HG03045 (cell line): ENCODE data around the gene TTC7B.
"Not testable (repeated sequence)": the region's sequence is repeated elsewhere in the genome, so short reads cannot be mapped to it uniquely, and the experiment has no call there.

Experiments used
- ATAC-seq: cut with Tn5 transposase; IDR thresholded peaks from one replicate; pipeline ENCODE4 v1.9.1; 2021; ENCODE audit warnings: mild to moderate bottlenecking, moderate library complexity; ENCODE audit not compliant: unreplicated experiment

Gene TTC7B

GRCh38 chr14:90815822-90816662, at the start of gene TTC7B:
Gene TTC7B, minus strand, starts transcription at chr14:90816430. Its CDS starts 135 bp downstream, at chr14:90816295.
- no peak for ATAC-seq

DNA sequence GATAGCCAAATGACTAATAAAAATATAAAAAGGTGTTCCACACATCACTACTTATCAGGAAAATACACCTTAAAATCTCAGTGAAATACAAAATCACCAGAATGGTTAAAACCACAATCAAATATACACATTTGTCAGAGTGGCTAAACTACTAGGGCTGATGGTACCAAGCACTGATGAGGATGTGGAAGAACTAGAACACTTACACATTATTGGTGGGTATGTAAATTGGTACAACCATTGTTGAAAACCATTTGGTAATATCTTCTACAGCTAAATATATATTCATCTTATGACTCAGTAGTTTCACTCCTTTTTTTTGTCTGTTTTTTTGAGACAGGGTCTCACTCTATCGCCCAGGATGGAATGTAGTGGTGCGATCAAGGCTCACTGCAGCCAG, 48.5 kb upstream of the TTC7B start:
- ATAC-seq: no peak

- no peak for ATAC-seq
These were observed 42.3 kb upstream of the TTC7B start for GRCh38 chr14:90858511-90858910.

DNA sequence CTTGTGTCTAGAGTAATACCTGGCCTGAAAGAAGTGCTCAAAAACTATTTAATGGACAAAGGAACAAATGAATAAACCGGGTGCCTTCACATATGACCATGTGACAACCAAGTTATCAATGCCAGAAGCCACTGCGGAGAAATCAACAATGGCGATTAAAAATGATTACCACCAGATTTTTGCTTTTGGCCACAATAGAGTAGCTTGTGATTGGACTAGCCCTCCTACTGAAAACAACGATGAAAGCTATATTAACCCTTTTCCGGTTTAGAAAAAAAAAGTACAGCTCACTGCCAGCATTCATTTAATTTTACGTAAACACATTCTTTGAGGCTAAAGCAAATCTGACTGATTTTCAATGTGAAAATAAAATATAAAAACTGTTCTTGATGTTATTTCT, 41.6 kb upstream of the TTC7B start:
- no peak for ATAC-seq

GRCh38 chr14:90856115-90856514, 39.9 kb upstream of the TTC7B start:
- not testable (repeated sequence) for ATAC-seq

DNA sequence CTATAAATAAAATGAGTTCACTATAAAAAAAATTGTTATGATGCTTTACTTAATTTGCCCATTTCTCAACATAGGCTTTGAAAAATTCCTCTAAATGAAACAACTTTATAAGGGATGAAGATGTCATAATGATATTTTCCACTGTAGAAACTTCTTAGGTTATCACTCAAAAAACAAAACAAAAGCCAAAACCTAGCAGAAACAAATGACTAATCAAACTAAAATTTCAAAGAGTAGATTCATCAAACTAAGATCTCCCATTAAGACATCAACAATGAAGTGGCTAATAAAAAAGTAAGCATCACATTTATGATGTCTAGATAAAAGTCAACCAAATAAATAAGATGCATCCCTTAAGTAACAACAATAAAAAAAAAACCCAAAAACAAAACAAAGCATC, 36.9 kb upstream of the TTC7B start:
- ATAC-seq: no peak

GRCh38 chr14:90851327-90852036, 35.3 kb upstream of the TTC7B start:
- ATAC-seq: no peak

- no peak for ATAC-seq
These were observed 34.3 kb upstream of the TTC7B start for GRCh38 chr14:90850487-90850886.

DNA sequence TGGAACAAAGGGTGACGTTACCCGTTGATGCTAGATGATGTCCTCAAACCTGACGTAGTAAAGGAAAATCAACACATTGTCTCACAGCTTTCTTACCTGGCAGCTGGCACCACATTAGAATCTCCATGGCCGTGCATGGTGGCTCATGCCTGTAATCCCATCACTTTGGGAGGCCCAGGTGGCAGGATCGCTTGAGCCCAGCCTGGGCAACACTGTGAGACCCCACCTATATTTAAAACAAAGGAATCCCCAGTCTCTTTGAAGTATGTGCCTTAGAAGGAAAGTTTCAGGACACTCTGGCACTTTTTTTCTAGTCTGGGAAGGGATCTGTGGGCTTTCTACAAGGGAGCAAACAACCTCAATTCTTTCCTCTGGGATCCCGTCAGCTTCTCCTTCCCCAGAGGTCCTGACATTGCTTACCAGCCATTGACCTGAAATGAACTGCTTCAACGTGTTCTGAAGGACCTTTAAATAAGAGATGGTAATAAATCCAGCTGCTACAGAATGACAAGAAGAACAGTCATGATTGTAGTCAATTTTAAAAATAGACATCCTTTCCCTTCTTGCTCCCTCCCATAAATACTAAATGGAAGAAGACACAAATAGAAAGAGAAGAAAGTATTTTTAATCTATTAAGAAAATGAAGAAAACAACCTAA, 33.7 kb upstream of the TTC7B start:
- ATAC-seq: no peak

- no peak for ATAC-seq
These were observed 32.9 kb upstream of the TTC7B start for GRCh38 chr14:90848944-90849731.

GRCh38 chr14:90846511-90846910, 30.3 kb upstream of the TTC7B start:
- no peak for ATAC-seq

- ATAC-seq: no peak
These were observed 28.1 kb upstream of the TTC7B start for GRCh38 chr14:90844321-90844720.

GRCh38 chr14:90842726-90843125, 26.5 kb upstream of the TTC7B start:
- no peak for ATAC-seq

- not testable (repeated sequence) for ATAC-seq
These were observed 24.4 kb upstream of the TTC7B start for GRCh38 chr14:90840667-90841066.

- no peak for ATAC-seq
These were observed 23.6 kb upstream of the TTC7B start for GRCh38 chr14:90839889-90840266.

GRCh38 chr14:90839024-90839888, 23.0 kb upstream of the TTC7B start:
- no peak for ATAC-seq

DNA sequence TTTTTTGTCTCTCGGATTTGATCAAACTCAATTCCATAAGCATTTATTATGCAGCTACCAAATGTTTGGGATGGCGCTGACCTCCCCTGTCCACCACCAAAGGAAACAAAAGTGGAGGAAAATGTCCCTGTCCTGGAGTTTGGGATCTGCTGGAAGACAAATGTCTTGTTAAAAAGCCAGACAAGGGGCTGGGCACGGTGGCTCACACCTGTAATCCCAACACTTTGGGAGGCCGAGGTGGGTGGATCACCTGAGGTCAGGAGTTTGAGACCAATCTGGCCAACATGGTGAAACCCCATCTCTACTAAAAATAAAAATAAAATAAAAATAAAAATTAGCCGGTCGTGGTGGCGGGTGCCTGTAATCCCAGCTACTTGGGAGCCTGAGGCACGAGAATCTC, 22.3 kb upstream of the TTC7B start:
- not testable (repeated sequence) for ATAC-seq

DNA sequence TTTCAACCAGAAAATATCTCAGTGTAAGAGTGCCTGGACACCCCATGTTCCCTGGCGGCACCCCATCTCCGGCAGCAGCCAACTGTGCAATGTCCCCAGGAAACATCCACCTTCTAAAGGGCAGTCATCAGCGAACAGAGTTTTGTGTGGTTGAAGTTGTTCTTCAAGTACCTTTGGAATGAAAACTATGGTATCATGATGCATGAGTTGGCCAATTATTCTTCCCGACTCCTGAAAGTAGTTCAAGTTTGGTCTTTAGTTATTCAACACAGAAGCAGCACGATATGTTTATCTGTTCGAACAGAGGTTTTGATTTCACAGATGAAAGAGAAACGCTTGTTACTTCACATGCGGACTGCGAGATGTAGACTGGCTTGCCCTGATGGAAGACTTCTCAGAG, 21.1 kb upstream of the TTC7B start:
- ATAC-seq: no peak

DNA sequence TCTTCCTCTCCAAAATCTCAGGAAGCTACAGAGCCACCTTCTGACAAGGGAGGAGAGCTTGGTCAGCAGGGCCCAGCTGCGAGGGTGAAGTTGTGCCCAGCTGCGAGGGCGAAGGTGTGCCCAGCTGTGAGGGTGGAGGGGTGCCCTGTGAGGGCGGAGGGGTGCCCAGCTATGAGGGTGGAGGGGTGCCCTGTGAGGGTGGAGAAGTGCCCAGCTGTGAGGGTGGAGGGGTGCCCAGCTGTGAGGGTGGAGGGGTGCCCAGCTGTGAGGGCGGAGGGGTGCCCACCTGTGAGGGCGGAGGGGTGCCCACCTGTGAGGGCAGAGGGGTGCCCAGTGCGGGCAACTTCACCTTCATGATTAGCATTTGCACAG, 20.4 kb upstream of the TTC7B start:
- ATAC-seq: no peak

GRCh38 chr14:90831821-90832220, 15.6 kb upstream of the TTC7B start:
- ATAC-seq: no peak
